SU-DHL-6 (cell line): ENCODE data around the gene APELA.

ENCODE experiments used
- H2AFZ ChIP-seq: fragments of 200-600 bp; sonication (generic); 2 replicates; pipeline ENCODE4 v1.6.1; 2014; ENCODE audit warnings: low read depth, mild to moderate bottlenecking, moderate library complexity, mixed read lengths, antibody characterized with exemption, low read length; ENCODE audit not compliant: severe bottlenecking
- H3F3A ChIP-seq: fragments of 200-600 bp; shearing (Covaris generic); 2 replicates; pipeline ENCODE4 v1.6.0; 2016; ENCODE audit warnings: antibody characterized with exemption, mild to moderate bottlenecking; ENCODE audit not compliant: insufficient read depth
- H3K27ac ChIP-seq: fragments of 200-600 bp; sonication (generic); 2 replicates; pipeline ENCODE4 v1.5.1; 2016; ENCODE audit warnings: low read depth, mild to moderate bottlenecking, low read length, moderate library complexity, mixed read lengths
- H3K27me3 ChIP-seq: fragments of 200-600 bp; sonication (generic), shearing (Covaris generic); 2 replicates; pipeline ENCODE4 v1.6.0; 2014; ENCODE audit warnings: mild to moderate bottlenecking, low read length
- H3K36me3 ChIP-seq: fragments of 200-600 bp; sonication (generic); 2 replicates; pipeline ENCODE4 v1.6.1; 2014; ENCODE audit warnings: mild to moderate bottlenecking, low read length, mixed read lengths
- H3K4me2 ChIP-seq: fragments of 300-600, 200-600 bp; shearing (Covaris generic), sonication (generic); 2 replicates; pipeline ENCODE4 v1.6.0; 2014; ENCODE audit warnings: low read length, low read depth, mild to moderate bottlenecking; ENCODE audit not compliant: poor library complexity, severe bottlenecking
- H3K4me3 ChIP-seq: fragments of 200-600 bp; sonication (generic); 2 replicates; pipeline ENCODE4 v1.5.1; 2014; ENCODE audit warnings: antibody characterized with exemption, low read length, mild to moderate bottlenecking, mixed read lengths; ENCODE audit not compliant: insufficient read depth, poor library complexity, severe bottlenecking
- H3K79me2 ChIP-seq: fragments of 200-600 bp; sonication (generic); 2 replicates; pipeline ENCODE4 v1.6.1; 2014; ENCODE audit warnings: mild to moderate bottlenecking, low read length, moderate library complexity; ENCODE audit not compliant: insufficient read depth
- H3K9ac ChIP-seq: fragments of 200-600 bp; sonication (generic); 2 replicates; pipeline ENCODE4 v1.7.0; 2014; ENCODE audit warnings: mild to moderate bottlenecking, low read length
- H3K9me2 ChIP-seq: fragments of 200-600 bp; sonication (generic); replicated peaks from 2 replicates; pipeline ENCODE4 v1.6.1; 2014; ENCODE audit warnings: low read length; ENCODE audit not compliant: insufficient read depth
- H3K9me3 ChIP-seq: fragments of 200-600 bp; sonication (generic); 2 replicates; pipeline ENCODE4 v1.6.1; 2014; ENCODE audit warnings: low read length, mixed read lengths; ENCODE audit not compliant: insufficient read depth
- H4K20me1 ChIP-seq: fragments of 200-600 bp; sonication (generic); 2 replicates; pipeline ENCODE4 v1.6.1; 2014; ENCODE audit warnings: low read depth, mild to moderate bottlenecking, antibody characterized with exemption, low read length, moderate library complexity, mixed read lengths
- EZH2phosphoT487 ChIP-seq: fragments of 200-600 bp; sonication (generic), shearing (Covaris generic); conservative IDR thresholded peaks from 2 replicates; pipeline ENCODE4 v1.6.1; 2018; ENCODE audit warnings: mild to moderate bottlenecking, antibody characterized with exemption, low read length, moderate library complexity, mixed read lengths
- TF ChIP-seq, protein P1 (sequence below): fragments of 200-600 bp; sonication (generic); IDR thresholded peaks from one replicate; pipeline ENCODE4 v1.5.1; 2017; ENCODE audit warnings: antibody characterized with exemption, mild to moderate bottlenecking, low read length, moderate library complexity; ENCODE audit not compliant: insufficient read depth, poor library complexity, severe bottlenecking

Gene APELA

DNA sequence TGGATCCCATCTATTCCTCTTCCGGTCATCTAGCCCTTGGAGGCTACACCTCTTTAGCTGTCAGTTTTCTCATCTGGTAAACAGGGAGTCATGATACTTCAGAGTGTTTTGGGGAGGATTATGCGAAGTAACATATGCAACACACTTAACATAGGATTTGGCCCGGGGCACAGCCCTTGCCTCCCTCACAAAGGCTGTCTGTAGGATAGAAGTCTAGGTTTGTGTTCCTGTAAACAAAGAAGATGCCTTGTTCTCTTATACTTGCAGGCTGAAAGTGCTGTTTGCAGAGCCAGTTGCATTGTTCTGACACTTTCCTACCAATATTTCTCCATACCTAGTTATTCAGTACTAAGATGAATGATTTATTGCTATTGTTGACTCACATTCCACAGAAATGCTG lies 2.2 kb upstream of the APELA start:
- Histone ChIP-seq H2AFZ (no peak overlapping the region), H3K4me3 (no peak overlapping the region), H3K27me3 (no peaks in the 10 kb centered on the region), H3K4me2 (no peak overlapping the region), H3K27ac (no peak overlapping the region), H3F3A (no peaks in the 10 kb centered on the region), H3K9me2 (no peaks in the 10 kb centered on the region), H3K9ac (no peak overlapping the region), H4K20me1 (no peaks in the 10 kb centered on the region), H3K36me3 (no peaks in the 10 kb centered on the region), H3K9me3 (no peaks in the 10 kb centered on the region), H3K79me2 (no peaks in the 10 kb centered on the region)
- no peak for TF ChIP-seq EZH2phosphoT487
- TF ChIP-seq, protein P1, sequence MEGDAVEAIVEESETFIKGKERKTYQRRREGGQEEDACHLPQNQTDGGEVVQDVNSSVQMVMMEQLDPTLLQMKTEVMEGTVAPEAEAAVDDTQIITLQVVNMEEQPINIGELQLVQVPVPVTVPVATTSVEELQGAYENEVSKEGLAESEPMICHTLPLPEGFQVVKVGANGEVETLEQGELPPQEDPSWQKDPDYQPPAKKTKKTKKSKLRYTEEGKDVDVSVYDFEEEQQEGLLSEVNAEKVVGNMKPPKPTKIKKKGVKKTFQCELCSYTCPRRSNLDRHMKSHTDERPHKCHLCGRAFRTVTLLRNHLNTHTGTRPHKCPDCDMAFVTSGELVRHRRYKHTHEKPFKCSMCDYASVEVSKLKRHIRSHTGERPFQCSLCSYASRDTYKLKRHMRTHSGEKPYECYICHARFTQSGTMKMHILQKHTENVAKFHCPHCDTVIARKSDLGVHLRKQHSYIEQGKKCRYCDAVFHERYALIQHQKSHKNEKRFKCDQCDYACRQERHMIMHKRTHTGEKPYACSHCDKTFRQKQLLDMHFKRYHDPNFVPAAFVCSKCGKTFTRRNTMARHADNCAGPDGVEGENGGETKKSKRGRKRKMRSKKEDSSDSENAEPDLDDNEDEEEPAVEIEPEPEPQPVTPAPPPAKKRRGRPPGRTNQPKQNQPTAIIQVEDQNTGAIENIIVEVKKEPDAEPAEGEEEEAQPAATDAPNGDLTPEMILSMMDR = no peak

DNA sequence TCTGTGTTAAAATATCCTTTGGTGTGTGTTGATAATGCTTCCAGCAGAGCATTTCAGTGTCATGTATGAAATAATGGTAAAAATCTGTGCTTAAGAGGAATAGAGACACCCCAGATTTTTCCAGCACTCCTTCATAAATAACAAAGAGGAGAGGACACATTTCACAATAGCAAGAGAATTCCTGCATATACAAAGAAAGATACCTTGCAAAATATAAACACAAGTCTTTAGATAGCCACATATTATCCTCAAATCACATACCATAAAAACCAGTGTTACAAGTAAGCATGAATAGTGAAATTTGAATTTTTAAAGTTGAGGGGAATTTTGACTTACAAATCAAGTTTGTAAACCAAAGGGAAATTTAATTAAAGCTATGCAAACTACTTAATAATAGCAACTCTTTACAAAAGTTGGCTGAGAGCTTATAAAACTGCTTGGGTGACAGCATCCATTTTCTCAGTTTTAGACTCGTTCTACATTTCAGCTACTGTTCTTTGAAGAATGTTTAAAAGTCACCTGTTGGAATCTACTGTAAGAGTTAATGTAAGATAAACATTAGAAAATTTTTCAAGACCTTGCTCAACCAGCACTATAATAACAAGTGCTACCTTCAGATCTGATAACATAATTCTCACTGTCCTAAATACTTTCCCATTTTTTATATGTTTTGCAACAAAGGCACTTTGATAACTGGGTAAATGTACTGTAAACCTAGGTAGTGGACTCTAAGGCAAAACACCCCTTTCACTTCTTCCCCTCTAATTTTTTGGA lies 3.7 kb downstream of the APELA start:
- no peak overlapping the region for H3K4me2 ChIP-seq
- no peaks in the 10 kb centered on the region for H3K27me3 ChIP-seq
- no peaks in the 10 kb centered on the region for H3F3A ChIP-seq
- no peaks in the 10 kb centered on the region for H3K36me3 ChIP-seq
- no peak overlapping the region for H2AFZ ChIP-seq
- TF ChIP-seq, protein P1 = no peak
- H3K9me3 ChIP-seq = no peaks in the 10 kb centered on the region
- H3K9ac ChIP-seq = no peak overlapping the region
- no peak overlapping the region for H3K4me3 ChIP-seq
- H3K9me2 ChIP-seq = no peaks in the 10 kb centered on the region
- H3K79me2 ChIP-seq = no peaks in the 10 kb centered on the region
- H4K20me1 ChIP-seq = no peaks in the 10 kb centered on the region
- H3K27ac ChIP-seq = no peak overlapping the region

DNA sequence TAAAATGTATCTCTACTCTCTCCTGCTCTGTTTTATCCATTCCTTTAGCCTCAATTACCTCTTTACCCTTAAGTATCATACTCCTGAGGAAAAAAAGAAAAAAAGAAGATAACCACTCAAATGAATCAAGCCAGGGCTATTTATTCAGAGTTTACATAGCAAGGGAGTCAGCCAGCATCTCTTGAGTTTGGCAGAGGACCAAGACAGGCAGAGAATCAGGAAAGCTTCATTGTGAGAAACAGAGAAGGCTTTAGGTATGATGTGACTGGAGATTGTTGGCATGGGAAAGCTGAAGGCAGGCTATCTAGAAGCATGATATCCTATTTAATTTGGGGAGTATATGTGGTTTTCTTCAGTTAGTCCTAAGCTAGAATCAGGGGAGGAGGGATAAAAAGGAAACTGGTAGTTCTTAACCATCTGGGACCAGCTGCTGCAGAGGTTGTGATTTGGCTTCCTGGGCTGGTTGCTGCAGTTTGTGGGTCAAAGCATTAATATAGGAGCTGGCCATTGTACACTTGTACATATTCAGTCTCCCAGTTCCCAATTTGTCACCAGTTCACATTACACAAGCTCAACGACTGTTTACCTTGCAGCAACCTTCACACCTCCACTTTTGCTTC lies 11.2 kb downstream of the APELA start:
- Histone ChIP-seq H3K9me2 (no peaks in the 10 kb centered on the region), H3K27ac (no peak overlapping the region), H3K79me2 (no peaks in the 10 kb centered on the region), H4K20me1 (no peaks in the 10 kb centered on the region), H3K36me3 (no peaks in the 10 kb centered on the region), H3K4me3 (no peak overlapping the region), H3K9ac (no peak overlapping the region), H2AFZ (no peak overlapping the region), H3F3A (no peaks in the 10 kb centered on the region), H3K27me3 (no peaks in the 10 kb centered on the region), H3K9me3 (no peaks in the 10 kb centered on the region), H3K4me2 (no peak overlapping the region)
- TF ChIP-seq, protein P1 = no peak
- TF ChIP-seq EZH2phosphoT487 = no peak
